SK-N-SH treated with all-trans-retinoic acid at 6 μM for 48 hours (cell line): Measurements from ENCODE around the gene SCGB3A1.

Experiments used
- ATAC-seq: fragments of 200-7000 bp; cut with Tn5 transposase; 3 replicates; pipeline ENCODE4 v1.9.1; 2020; ENCODE audit warnings: mild to moderate bottlenecking, moderate library complexity
- BACH2 ChIP-seq: fragments of 250-450 bp; sonication (Bioruptor Pico); IDR thresholded peaks from 2 replicates; pipeline ENCODE4 v1.9.0; 2021; ENCODE audit warnings: mild to moderate bottlenecking, borderline replicate concordance
- ISL1 ChIP-seq: fragments of 250-450 bp; sonication (Bioruptor Pico); IDR thresholded peaks from 2 replicates; pipeline ENCODE4 v2.1.2; 2022; ENCODE audit warnings: mild to moderate bottlenecking, moderate library complexity
- OSR1 ChIP-seq: fragments of 250-450 bp; sonication (Bioruptor Pico); IDR thresholded peaks from 2 replicates; pipeline ENCODE4 v1.8.0; 2022; ENCODE audit warnings: moderate library complexity, mild to moderate bottlenecking, inconsistent platforms
- RARB ChIP-seq: fragments of 250-450 bp; sonication (Bioruptor Pico); IDR thresholded peaks from 2 replicates; pipeline ENCODE4 v1.8.0; 2021; ENCODE audit warnings: mild to moderate bottlenecking, moderate library complexity
- SNAI2 ChIP-seq: fragments of 250-450 bp; sonication (Bioruptor Pico); IDR thresholded peaks from 2 replicates; pipeline ENCODE4 v1.5.0; 2020; ENCODE audit warnings: mild to moderate bottlenecking, moderate library complexity
- TCF4 ChIP-seq: fragments of 250-450 bp; sonication (Bioruptor Pico); IDR thresholded peaks from 2 replicates; pipeline ENCODE4 v1.8.0; 2021; ENCODE audit warnings: mild to moderate bottlenecking, moderate library complexity, borderline replicate concordance
- ZC3H10 ChIP-seq: fragments of 250-450 bp; sonication (Bioruptor Pico); IDR thresholded peaks from 2 replicates; pipeline ENCODE4 v1.5.1; 2021; ENCODE audit warnings: mild to moderate bottlenecking, moderate library complexity
- ZNF565 ChIP-seq: fragments of 450-650 bp; formaldehyde crosslinking; conservative IDR thresholded peaks from 2 replicates; pipeline ENCODE4 v1.5.0; 2020; ENCODE audit warnings: low read depth, mild to moderate bottlenecking, moderate library complexity
- ZNF8 ChIP-seq: fragments of 450-650 bp; formaldehyde crosslinking; IDR thresholded peaks from 2 replicates; pipeline ENCODE4 v1.5.0; 2020; ENCODE audit warnings: mild to moderate bottlenecking, moderate library complexity
- TF ChIP-seq, protein P1 (sequence below): fragments of 250-450 bp; sonication (Bioruptor Pico); IDR thresholded peaks from 2 replicates; pipeline ENCODE4 v1.5.0; 2020; ENCODE audit warnings: mild to moderate bottlenecking, moderate library complexity
- TF ChIP-seq, protein P2 (sequence below): fragments of 250-450 bp; sonication (Bioruptor Pico); IDR thresholded peaks from 2 replicates; pipeline ENCODE4 v1.5.1; 2021; ENCODE audit warnings: mild to moderate bottlenecking, moderate library complexity
- TF ChIP-seq, protein P3 (sequence below): fragments of 250-450 bp; sonication (Bioruptor Pico); IDR thresholded peaks from 2 replicates; pipeline ENCODE4 v1.8.0; 2021; ENCODE audit warnings: low read depth, mild to moderate bottlenecking, moderate library complexity, borderline replicate concordance
- TF ChIP-seq, protein P4 (sequence below): fragments of 250-450 bp; sonication (Bioruptor Pico); IDR thresholded peaks from 2 replicates; pipeline ENCODE4 v1.5.1; 2020; ENCODE audit warnings: low read depth, mild to moderate bottlenecking, moderate library complexity

SCGB3A1 gene

DNA sequence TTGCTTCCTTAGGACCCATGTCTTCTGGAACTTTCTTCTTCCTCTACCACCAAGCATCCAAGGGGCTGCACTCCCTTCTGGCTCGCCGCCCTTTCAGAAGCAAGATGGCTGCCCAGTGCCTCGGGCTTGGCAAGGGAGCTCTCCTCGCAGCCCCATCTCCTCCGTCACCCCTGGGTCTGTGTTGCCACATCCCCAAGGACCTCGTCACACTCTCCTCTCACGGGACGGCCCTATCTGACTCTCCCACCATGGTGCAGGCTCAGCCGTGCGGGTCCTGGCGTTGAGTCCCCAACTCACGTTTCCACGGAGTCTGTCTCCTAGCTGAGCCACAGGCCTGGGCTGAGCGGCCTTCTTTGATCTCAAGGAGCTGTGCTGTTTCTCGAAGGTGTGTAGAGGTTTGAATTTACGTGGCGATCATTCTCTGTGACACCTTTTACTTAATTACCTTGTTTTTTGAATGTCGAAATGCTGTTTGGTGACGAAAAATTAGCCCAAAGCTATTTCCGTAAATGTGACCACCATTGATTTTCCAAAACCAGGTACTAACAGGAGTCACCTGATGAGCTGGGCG lies 15.0 kb upstream of the SCGB3A1 start (continued):
- TF ChIP-seq, protein P1, sequence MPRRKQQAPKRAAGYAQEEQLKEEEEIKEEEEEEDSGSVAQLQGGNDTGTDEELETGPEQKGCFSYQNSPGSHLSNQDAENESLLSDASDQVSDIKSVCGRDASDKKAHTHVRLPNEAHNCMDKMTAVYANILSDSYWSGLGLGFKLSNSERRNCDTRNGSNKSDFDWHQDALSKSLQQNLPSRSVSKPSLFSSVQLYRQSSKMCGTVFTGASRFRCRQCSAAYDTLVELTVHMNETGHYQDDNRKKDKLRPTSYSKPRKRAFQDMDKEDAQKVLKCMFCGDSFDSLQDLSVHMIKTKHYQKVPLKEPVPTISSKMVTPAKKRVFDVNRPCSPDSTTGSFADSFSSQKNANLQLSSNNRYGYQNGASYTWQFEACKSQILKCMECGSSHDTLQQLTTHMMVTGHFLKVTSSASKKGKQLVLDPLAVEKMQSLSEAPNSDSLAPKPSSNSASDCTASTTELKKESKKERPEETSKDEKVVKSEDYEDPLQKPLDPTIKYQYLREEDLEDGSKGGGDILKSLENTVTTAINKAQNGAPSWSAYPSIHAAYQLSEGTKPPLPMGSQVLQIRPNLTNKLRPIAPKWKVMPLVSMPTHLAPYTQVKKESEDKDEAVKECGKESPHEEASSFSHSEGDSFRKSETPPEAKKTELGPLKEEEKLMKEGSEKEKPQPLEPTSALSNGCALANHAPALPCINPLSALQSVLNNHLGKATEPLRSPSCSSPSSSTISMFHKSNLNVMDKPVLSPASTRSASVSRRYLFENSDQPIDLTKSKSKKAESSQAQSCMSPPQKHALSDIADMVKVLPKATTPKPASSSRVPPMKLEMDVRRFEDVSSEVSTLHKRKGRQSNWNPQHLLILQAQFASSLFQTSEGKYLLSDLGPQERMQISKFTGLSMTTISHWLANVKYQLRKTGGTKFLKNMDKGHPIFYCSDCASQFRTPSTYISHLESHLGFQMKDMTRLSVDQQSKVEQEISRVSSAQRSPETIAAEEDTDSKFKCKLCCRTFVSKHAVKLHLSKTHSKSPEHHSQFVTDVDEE (CRISPR knock-in tag) = no peak

DNA sequence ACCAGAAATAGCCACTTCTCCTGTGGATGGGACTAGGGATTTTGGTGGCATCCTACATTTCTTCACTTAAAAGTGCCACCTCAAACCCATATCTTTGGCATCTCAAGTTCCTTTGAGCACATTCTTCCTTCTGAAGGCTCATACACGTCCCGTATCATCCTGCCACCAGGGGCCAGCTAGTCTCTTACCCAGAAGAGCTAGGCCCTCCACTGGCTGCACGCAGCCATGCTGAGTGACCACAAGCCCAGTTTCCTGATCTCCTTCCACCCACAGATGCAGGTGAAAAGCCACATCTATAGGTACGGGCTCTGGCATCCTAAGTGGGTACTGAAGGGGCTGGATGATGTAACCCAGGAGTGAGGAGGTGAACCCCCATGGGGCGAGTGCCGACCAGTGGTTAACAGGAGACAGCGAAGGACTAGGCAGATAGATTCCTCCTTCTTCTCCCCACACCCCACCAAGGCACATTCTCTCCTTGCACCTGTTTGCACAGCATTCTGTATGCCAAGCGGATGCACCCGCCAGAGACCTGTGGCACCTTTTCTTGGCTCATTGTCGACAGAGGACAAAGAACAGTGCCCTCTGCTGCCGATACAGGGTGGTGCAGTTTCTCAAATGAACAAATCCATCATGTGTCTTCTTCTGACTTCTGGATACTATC lies 14.4 kb upstream of the SCGB3A1 start:
- TF ChIP-seq ZNF8 = no peak
- TF ChIP-seq OSR1 (CRISPR knock-in tag) = no peak
- TF ChIP-seq, protein P1 (CRISPR knock-in tag) = no peak
- TF ChIP-seq BACH2 (CRISPR knock-in tag) = no peak
- TF ChIP-seq, protein P2, sequence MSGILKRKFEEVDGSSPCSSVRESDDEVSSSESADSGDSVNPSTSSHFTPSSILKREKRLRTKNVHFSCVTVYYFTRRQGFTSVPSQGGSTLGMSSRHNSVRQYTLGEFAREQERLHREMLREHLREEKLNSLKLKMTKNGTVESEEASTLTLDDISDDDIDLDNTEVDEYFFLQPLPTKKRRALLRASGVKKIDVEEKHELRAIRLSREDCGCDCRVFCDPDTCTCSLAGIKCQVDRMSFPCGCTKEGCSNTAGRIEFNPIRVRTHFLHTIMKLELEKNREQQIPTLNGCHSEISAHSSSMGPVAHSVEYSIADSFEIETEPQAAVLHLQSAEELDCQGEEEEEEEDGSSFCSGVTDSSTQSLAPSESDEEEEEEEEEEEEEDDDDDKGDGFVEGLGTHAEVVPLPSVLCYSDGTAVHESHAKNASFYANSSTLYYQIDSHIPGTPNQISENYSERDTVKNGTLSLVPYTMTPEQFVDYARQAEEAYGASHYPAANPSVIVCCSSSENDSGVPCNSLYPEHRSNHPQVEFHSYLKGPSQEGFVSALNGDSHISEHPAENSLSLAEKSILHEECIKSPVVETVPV (CRISPR knock-in tag) = no peak
- TF ChIP-seq ISL1 (CRISPR knock-in tag) = no peak
- TF ChIP-seq SNAI2 (CRISPR knock-in tag) = no peak
- TF ChIP-seq, protein P3, sequence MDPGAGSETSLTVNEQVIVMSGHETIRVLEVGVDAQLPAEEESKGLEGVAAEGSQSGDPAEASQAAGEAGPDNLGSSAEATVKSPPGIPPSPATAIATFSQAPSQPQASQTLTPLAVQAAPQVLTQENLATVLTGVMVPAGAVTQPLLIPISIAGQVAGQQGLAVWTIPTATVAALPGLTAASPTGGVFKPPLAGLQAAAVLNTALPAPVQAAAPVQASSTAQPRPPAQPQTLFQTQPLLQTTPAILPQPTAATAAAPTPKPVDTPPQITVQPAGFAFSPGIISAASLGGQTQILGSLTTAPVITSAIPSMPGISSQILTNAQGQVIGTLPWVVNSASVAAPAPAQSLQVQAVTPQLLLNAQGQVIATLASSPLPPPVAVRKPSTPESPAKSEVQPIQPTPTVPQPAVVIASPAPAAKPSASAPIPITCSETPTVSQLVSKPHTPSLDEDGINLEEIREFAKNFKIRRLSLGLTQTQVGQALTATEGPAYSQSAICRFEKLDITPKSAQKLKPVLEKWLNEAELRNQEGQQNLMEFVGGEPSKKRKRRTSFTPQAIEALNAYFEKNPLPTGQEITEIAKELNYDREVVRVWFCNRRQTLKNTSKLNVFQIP (CRISPR knock-in tag) = no peak
- TF ChIP-seq TCF4 (CRISPR knock-in tag) = no peak
- ATAC-seq = peak; percentile 62

DNA sequence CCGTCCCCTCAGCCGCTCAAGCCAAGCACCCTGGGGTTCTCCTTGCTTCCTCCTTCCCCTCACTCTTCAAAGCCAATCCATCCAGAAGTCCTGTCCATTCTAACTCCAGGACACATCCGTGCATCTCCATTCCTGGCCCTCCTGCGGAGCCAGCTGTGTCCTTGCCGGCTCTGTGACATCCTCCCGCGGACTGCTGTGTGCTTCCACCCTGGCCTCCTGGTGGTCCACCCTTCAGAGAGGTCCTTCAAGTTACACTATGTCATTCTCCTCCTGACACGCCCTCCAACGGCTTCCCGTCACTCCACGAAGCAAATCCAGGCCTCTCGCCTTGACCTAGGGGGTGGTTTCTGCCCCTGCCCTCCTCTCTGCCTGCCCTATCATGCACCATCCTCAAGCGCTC lies 13.0 kb upstream of the SCGB3A1 start:
- no peak for ATAC-seq
- TF ChIP-seq TCF4 (CRISPR knock-in tag) (no peak), RARB (CRISPR knock-in tag) (no peak), SNAI2 (CRISPR knock-in tag) (no peak), ISL1 (CRISPR knock-in tag) (no peak), ZC3H10 (CRISPR knock-in tag) (no peak)
- TF ChIP-seq, protein P4, sequence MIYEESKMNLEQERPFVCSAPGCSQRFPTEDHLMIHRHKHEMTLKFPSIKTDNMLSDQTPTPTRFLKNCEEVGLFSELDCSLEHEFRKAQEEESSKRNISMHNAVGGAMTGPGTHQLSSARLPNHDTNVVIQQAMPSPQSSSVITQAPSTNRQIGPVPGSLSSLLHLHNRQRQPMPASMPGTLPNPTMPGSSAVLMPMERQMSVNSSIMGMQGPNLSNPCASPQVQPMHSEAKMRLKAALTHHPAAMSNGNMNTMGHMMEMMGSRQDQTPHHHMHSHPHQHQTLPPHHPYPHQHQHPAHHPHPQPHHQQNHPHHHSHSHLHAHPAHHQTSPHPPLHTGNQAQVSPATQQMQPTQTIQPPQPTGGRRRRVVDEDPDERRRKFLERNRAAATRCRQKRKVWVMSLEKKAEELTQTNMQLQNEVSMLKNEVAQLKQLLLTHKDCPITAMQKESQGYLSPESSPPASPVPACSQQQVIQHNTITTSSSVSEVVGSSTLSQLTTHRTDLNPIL (CRISPR knock-in tag) = no peak

DNA sequence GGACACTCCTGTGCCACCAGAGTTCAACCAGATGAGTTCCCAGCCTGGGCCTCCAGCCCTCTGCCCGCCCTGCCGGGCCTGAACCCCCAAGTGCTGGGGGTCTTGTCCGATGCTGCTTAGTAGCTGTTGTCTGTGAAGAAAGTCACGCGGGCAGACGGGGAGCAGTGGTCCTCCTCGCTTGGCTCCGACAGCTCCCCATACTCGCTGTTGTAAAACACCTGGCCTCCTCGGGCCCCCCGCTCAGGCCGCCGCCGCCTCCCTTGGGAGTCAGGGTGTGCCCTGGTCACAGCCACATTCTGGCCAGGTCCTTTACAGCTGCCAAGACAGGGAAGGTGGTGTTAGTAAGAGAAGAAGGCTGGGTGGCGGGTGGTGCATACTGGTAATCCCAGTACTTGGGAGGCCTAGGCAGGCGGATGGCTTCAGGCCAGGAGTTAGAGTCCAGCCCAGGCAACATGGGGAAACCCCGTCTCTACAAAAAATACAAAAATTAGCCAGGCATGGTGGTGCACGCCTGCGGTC lies 11.8 kb upstream of the SCGB3A1 start:
- no peak for ATAC-seq
- no peak for TF ChIP-seq TCF4 (CRISPR knock-in tag)
- TF ChIP-seq, protein P4 (CRISPR knock-in tag) = no peak
- TF ChIP-seq ZC3H10 (CRISPR knock-in tag) = no peak
- TF ChIP-seq ZNF565 = no peak
- TF ChIP-seq, all 23 proteins: peak for 0
